IMR-90 (cell line): Measurements from ENCODE around the gene AMFR. TPM values are rescaled to one million over a fixed set of nuclear protein-coding genes. Genes with fewer than 3 reads are reported as not detected.

Experiments
- ATAC-seq: fragments of 200-7000 bp; cut with Tn5 transposase; 2 replicates; pipeline ENCODE4 v1.9.1; 2020; ENCODE audit warnings: low read depth, mild to moderate bottlenecking, moderate library complexity
- BruUV-seq: library from RNA; stranded (reverse); fragments of 400-500 nt; replicated peaks from 2 replicates; lab custom pipeline; 2021; lab: Mats Ljungman, UMichigan
- CTCF ChIA-PET: fragments of 300-600 bp; formaldehyde crosslinking; extraction: SDS; loops from one replicate; lab custom pipeline; 2021; ENCODE audit warnings: antibody characterized with exemption; lab: Yijun Ruan, JAX
- POLR2A ChIA-PET: fragments of 300-600 bp; sonication (Branson Sonifier 250); formaldehyde crosslinking; loops from one replicate; lab custom pipeline; 2022; ENCODE audit warnings: antibody characterized with exemption; ENCODE audit not compliant: unreplicated experiment; lab: Charles Lee
- DNase-seq: peaks from one replicate; pipeline ENCODE4 v3.0.0; 2013
- H2AFZ ChIP-seq: replicated peaks from 2 replicates; pipeline ENCODE3; 2013; ENCODE audit warnings: low read length, mild to moderate bottlenecking; ENCODE audit not compliant: poor library complexity
- H2AK5ac ChIP-seq: 2 replicates; pipeline ENCODE4 v1.6.1; 2013; ENCODE audit warnings: low read depth, low read length, inconsistent platforms
- H2AK9ac ChIP-seq: replicated peaks from 2 replicates; pipeline ENCODE3; 2013; ENCODE audit warnings: mild to moderate bottlenecking, low read depth, low read length, moderate library complexity; ENCODE audit not compliant: poor library complexity
- H2BK120ac ChIP-seq: 2 replicates; pipeline ENCODE4 v1.6.1; 2013; ENCODE audit warnings: low read depth, low read length, inconsistent platforms
- H2BK15ac ChIP-seq: 3 replicates; pipeline ENCODE4 v1.6.1; 2013; ENCODE audit warnings: low read depth, low read length, inconsistent platforms
- H2BK20ac ChIP-seq: 2 replicates; pipeline ENCODE4 v1.6.1; 2013; ENCODE audit warnings: low read depth, mild to moderate bottlenecking, inconsistent platforms, low read length, moderate library complexity
- H2BK5ac ChIP-seq: 2 replicates; pipeline ENCODE4 v1.6.1; 2013; ENCODE audit warnings: mild to moderate bottlenecking, low read depth, low read length, inconsistent platforms; ENCODE audit not compliant: poor library complexity, severe bottlenecking
- H3K14ac ChIP-seq: replicated peaks from 2 replicates; pipeline ENCODE4 v1.6.1; 2013; ENCODE audit warnings: low read depth, low read length, inconsistent platforms
- H3K18ac ChIP-seq: 2 replicates; pipeline ENCODE4 v1.6.1; 2013; ENCODE audit warnings: low read depth, low read length, control low read depth
- H3K23ac ChIP-seq: 2 replicates; pipeline ENCODE4 v1.6.1; 2013; ENCODE audit warnings: low read depth, low read length, inconsistent platforms
- H3K27ac ChIP-seq: 2 replicates; pipeline ENCODE4 v1.5.1; 2013; ENCODE audit warnings: mild to moderate bottlenecking, control low read depth, low read length; ENCODE audit not compliant: insufficient read depth
- H3K27me3 ChIP-seq: 2 replicates; pipeline ENCODE4 v1.6.1; 2013; ENCODE audit warnings: low read length; ENCODE audit not compliant: control insufficient read depth, insufficient read depth
- H3K36me3 ChIP-seq: 2 replicates; pipeline ENCODE4 v1.6.1; 2013; ENCODE audit warnings: low read length, mixed read lengths; ENCODE audit not compliant: control insufficient read depth, insufficient read depth
- H3K4ac ChIP-seq: 2 replicates; pipeline ENCODE4 v1.6.1; 2013; ENCODE audit warnings: low read depth, low read length, inconsistent platforms
- H3K4me1 ChIP-seq: 2 replicates; pipeline ENCODE4 v1.6.1; 2013; ENCODE audit warnings: low read length, mixed read lengths; ENCODE audit not compliant: control insufficient read depth, insufficient read depth
- H3K4me2 ChIP-seq: 2 replicates; pipeline ENCODE4 v1.6.1; 2013; ENCODE audit warnings: low read depth, mild to moderate bottlenecking, control low read depth, low read length, moderate library complexity
- H3K4me3 ChIP-seq: 2 replicates; pipeline ENCODE4 v1.5.1; 2013; ENCODE audit warnings: low read depth, mild to moderate bottlenecking, control low read depth, low read length, moderate library complexity; ENCODE audit not compliant: insufficient read depth
- H3K56ac ChIP-seq: 2 replicates; pipeline ENCODE4 v1.6.1; 2013; ENCODE audit warnings: low read length, inconsistent platforms; ENCODE audit not compliant: insufficient read depth; ENCODE audit errors: extremely low read depth
- H3K79me1 ChIP-seq, 2 experiments: 2 replicates each; pipeline ENCODE4 v1.6.1; 2013; ENCODE audit warnings: low read length in 2 of 2, inconsistent platforms in 1 of 2, low read depth in 1 of 2
- H3K9ac ChIP-seq: 2 replicates; pipeline ENCODE4 v1.6.1; 2013; ENCODE audit warnings: low read depth, low read length, control low read depth
- H3K9me1 ChIP-seq: 2 replicates; pipeline ENCODE4 v1.6.1; 2013; ENCODE audit warnings: low read length, inconsistent platforms; ENCODE audit not compliant: insufficient read depth
- H3K9me3 ChIP-seq: 2 replicates; pipeline ENCODE4 v1.6.1; 2013; ENCODE audit warnings: low read length; ENCODE audit not compliant: control insufficient read depth, insufficient read depth
- H4K20me1 ChIP-seq: 2 replicates; pipeline ENCODE4 v1.6.1; 2013; ENCODE audit warnings: low read length, inconsistent platforms; ENCODE audit not compliant: insufficient read depth
- H4K5ac ChIP-seq: 2 replicates; pipeline ENCODE4 v1.6.1; 2013; ENCODE audit warnings: mild to moderate bottlenecking, low read depth, low read length, control low read depth
- H4K8ac ChIP-seq, 2 experiments: 2 replicates each; pipeline ENCODE4 v1.6.1; 2013; ENCODE audit warnings: low read depth in 2 of 2, low read length in 2 of 2, control low read depth in 1 of 2, inconsistent platforms in 1 of 2
- H4K91ac ChIP-seq: 2 replicates; pipeline ENCODE4 v1.6.1; 2013; ENCODE audit warnings: low read depth, low read length, inconsistent platforms; ENCODE audit not compliant: insufficient read depth
- BHLHE40 ChIP-seq: fragments of 150-350 bp; IDR thresholded peaks from 2 replicates; pipeline ENCODE4 v1.6.1; 2016; ENCODE audit warnings: mild to moderate bottlenecking, low read depth, low read length
- CEBPB ChIP-seq: IDR thresholded peaks from 2 replicates; pipeline ENCODE4 v1.6.1; 2012; ENCODE audit warnings: low read depth, low read length, improper control_type of control experiment
- CHD1 ChIP-seq: IDR thresholded peaks from 2 replicates; pipeline ENCODE4 v1.6.1; 2012; ENCODE audit warnings: low read depth, low read length, improper control_type of control experiment
- FOS ChIP-seq: fragments of 150-350 bp; IDR thresholded peaks from 2 replicates; pipeline ENCODE4 v1.6.1; 2016; ENCODE audit warnings: low read depth, low read length
- MAFK ChIP-seq: IDR thresholded peaks from 2 replicates; pipeline ENCODE4 v1.6.1; 2012; ENCODE audit warnings: low read depth, low read length, improper control_type of control experiment
- MAZ ChIP-seq: IDR thresholded peaks from 2 replicates; pipeline ENCODE4 v1.6.1; 2012; ENCODE audit warnings: low read depth, mild to moderate bottlenecking, low read length, improper control_type of control experiment, moderate library complexity, borderline replicate concordance
- MXI1 ChIP-seq: IDR thresholded peaks from 2 replicates; pipeline ENCODE4 v1.6.1; 2012; ENCODE audit warnings: low read depth, mild to moderate bottlenecking, low read length, moderate library complexity, borderline replicate concordance
- NFE2L2 ChIP-seq: fragments of 150-350 bp; IDR thresholded peaks from 2 replicates; pipeline ENCODE4 v1.6.1; 2016; ENCODE audit warnings: low read depth, mild to moderate bottlenecking, low read length
- POLR2A ChIP-seq: IDR thresholded peaks from 2 replicates; pipeline ENCODE4 v1.6.1; 2012; ENCODE audit warnings: mild to moderate bottlenecking, low read depth, low read length
- RAD21 ChIP-seq: IDR thresholded peaks from 2 replicates; pipeline ENCODE4 v1.6.1; 2012; ENCODE audit warnings: low read length, improper control_type of control experiment
- RCOR1 ChIP-seq: IDR thresholded peaks from 2 replicates; pipeline ENCODE4 v1.6.1; 2012; ENCODE audit warnings: mild to moderate bottlenecking, low read length, improper control_type of control experiment; ENCODE audit not compliant: insufficient replicate concordance
- RFX5 ChIP-seq: IDR thresholded peaks from 2 replicates; pipeline ENCODE4 v1.8.0; 2012; ENCODE audit warnings: low read depth, mild to moderate bottlenecking, low read length, moderate library complexity
- SMC3 ChIP-seq: fragments of 150-350 bp; IDR thresholded peaks from 2 replicates; pipeline ENCODE4 v1.6.1; 2016; ENCODE audit warnings: low read depth, mild to moderate bottlenecking, antibody characterized with exemption, low read length, moderate library complexity
- WGBS, 2 experiments: methylation state at CpG; one replicate each; pipeline versions ENCODE4 v1.1.5 to v1.1.7; 2013; ENCODE audit warnings: missing lambda C conversion rate in 2 of 2; ENCODE audit not compliant: insufficient read length in 1 of 2; ENCODE audit errors: extremely low coverage in 2 of 2; 5-methylcytosine and 5-hydroxymethylcytosine counted together
- dilution Hi-C: fragments of 300-500 bp; cut with HindIII; formaldehyde crosslinking; loops from one replicate; pipeline ENCODE4 v1.14.3; 2018; ENCODE audit warnings: low sequenced_read_pairs; ENCODE audit not compliant: unreplicated experiment
- in situ Hi-C: fragments of 300-500 bp; cut with MboI; formaldehyde crosslinking; loops from 3 replicates; pipeline ENCODE4 v1.14.3; 2019; ENCODE audit warnings: low sequenced_read_pairs, inconsistent platforms, mixed read lengths
- intact Hi-C: fragments of 100-400 bp; cut with micrococcal nuclease; formaldehyde crosslinking; loops from 2 replicates; pipeline ENCODE4 v1.10.0; 2022
- polyA plus RNA-seq, 3 experiments: library from polyadenylated mRNA; depleted of rRNA; stranded (reverse); fragments of >200 nt; gene quantifications; 2 replicates each; pipeline ENCODE4 v1.2.3, GENCODE V29; 2012; ENCODE audit warnings: low replicate concordance in 1 of 3
- total RNA-seq: library from RNA; depleted of rRNA; stranded (reverse); fragments of >200 nt; gene quantifications from 2 replicates; pipeline ENCODE4 v1.2.3, GENCODE V29; 2012
- TF ChIP-seq, protein P1 (sequence below): fragments of 150-350 bp; IDR thresholded peaks from 2 replicates; pipeline ENCODE4 v1.6.1; 2017; ENCODE audit warnings: mild to moderate bottlenecking, antibody characterized with exemption, low read length, low read depth
- TF ChIP-seq, protein P2 (sequence below): fragments of 150-350 bp; IDR thresholded peaks from 2 replicates; pipeline ENCODE4 v1.6.1; 2016; ENCODE audit warnings: low read depth, mild to moderate bottlenecking, low read length, moderate library complexity, borderline replicate concordance
- TF ChIP-seq, protein P3 (sequence below): conservative IDR thresholded peaks from 2 replicates; pipeline ENCODE4 v1.5.1; 2012; ENCODE audit warnings: mild to moderate bottlenecking, low read depth, low read length, improper control_type of control experiment

Gene AMFR
- total and polyA plus RNA-seq, 2 of the 4 experiments (the other 2 are of a cell fraction), result 60.7 to 216 TPM

DNA sequence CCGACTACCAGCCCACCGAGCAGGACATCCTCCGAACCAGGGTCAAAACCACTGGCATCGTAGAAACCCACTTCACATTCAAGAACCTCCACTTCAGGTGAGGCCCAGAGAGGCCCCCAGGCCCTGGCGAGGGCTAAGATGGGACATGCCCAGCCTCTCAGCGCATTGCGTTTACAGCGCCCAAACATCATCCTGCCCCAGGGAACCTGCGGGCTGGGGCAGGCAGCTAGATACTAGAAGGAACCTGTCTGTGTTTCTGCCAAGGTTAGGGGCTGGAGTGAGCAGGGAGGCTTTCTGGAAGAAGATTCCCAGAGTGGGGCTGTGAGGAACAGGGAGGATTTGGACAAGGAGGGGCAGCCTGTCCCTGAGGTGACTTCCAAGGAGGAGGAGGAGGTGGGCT is 90.6 kb downstream of the AMFR start:
- Histone ChIP-seq H3K9me3 (no peaks in the 10 kb centered on the region), H3K14ac (no peak overlapping the region), H2BK5ac (no peak overlapping the region), H2AK9ac (no peak overlapping the region), H3K9ac (no peak overlapping the region), H3K9me1 (no peaks in the 10 kb centered on the region; the same call in 1 of the 2 replicates), H3K4me2 (no peak overlapping the region), H3K27ac (no peak overlapping the region), H2AK5ac (no peak overlapping the region), H2BK120ac (no peak overlapping the region), H3K23ac (no peak overlapping the region), H3K79me1 (no peaks in the 10 kb centered on the region), H3K4me1 (no peaks in the 10 kb centered on the region), H2AFZ (no peak overlapping the region), H2BK20ac (no peak overlapping the region), H3K27me3 (no peaks in the 10 kb centered on the region; the same call in 1 of the 2 replicates), H3K4ac (no peak overlapping the region), H3K56ac (no peak overlapping the region), H4K91ac (no peak overlapping the region), H3K36me3 (no peaks in the 10 kb centered on the region), H3K18ac (no peak overlapping the region), H2BK15ac (no peak overlapping the region), H4K20me1 (no peaks in the 10 kb centered on the region), H3K4me3 (no peak overlapping the region), H4K5ac (no peak overlapping the region), H4K8ac (no peak overlapping the region)
- dilution Hi-C loops (no loop called here), in situ Hi-C loops (no loop called here), intact Hi-C loops (no loop called here)
- BruUV-seq, result no TSS peak
- no CpG with 5 or more reads among the region's 9 CpGs for WGBS, 2 experiments
- ATAC-seq (no peak), DNase-seq (no peak)
- TF ChIP-seq, protein P1, sequence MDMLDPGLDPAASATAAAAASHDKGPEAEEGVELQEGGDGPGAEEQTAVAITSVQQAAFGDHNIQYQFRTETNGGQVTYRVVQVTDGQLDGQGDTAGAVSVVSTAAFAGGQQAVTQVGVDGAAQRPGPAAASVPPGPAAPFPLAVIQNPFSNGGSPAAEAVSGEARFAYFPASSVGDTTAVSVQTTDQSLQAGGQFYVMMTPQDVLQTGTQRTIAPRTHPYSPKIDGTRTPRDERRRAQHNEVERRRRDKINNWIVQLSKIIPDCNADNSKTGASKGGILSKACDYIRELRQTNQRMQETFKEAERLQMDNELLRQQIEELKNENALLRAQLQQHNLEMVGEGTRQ, result no peak
- TF ChIP-seq MXI1, result no peak
- TF ChIP-seq, protein P2, sequence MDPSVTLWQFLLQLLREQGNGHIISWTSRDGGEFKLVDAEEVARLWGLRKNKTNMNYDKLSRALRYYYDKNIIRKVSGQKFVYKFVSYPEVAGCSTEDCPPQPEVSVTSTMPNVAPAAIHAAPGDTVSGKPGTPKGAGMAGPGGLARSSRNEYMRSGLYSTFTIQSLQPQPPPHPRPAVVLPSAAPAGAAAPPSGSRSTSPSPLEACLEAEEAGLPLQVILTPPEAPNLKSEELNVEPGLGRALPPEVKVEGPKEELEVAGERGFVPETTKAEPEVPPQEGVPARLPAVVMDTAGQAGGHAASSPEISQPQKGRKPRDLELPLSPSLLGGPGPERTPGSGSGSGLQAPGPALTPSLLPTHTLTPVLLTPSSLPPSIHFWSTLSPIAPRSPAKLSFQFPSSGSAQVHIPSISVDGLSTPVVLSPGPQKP, result no peak
- no peak for TF ChIP-seq CEBPB
- TF ChIP-seq FOS, result no peak
- no peak for TF ChIP-seq BHLHE40
- TF ChIP-seq NFE2L2, result no peak
- no peak for TF ChIP-seq MAZ
- no peak for TF ChIP-seq RAD21
- TF ChIP-seq SMC3, result no peak
- no peak for TF ChIP-seq RFX5
- TF ChIP-seq CHD1, result no peak
- no peak for TF ChIP-seq MAFK
- TF ChIP-seq POLR2A, result no peak
- TF ChIP-seq RCOR1, result no peak
- TF ChIP-seq, protein P3, sequence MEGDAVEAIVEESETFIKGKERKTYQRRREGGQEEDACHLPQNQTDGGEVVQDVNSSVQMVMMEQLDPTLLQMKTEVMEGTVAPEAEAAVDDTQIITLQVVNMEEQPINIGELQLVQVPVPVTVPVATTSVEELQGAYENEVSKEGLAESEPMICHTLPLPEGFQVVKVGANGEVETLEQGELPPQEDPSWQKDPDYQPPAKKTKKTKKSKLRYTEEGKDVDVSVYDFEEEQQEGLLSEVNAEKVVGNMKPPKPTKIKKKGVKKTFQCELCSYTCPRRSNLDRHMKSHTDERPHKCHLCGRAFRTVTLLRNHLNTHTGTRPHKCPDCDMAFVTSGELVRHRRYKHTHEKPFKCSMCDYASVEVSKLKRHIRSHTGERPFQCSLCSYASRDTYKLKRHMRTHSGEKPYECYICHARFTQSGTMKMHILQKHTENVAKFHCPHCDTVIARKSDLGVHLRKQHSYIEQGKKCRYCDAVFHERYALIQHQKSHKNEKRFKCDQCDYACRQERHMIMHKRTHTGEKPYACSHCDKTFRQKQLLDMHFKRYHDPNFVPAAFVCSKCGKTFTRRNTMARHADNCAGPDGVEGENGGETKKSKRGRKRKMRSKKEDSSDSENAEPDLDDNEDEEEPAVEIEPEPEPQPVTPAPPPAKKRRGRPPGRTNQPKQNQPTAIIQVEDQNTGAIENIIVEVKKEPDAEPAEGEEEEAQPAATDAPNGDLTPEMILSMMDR, result no peak
- POLR2A ChIA-PET, result no interaction called here
- CTCF ChIA-PET, result interaction anchor here (0.7 kb wide), 1 partner anchor 24 kb away, joined by 3 read pairs; no protein-coding TSS in a partner anchor
